GM21526 (cell line): ENCODE measurements around the gene HECW1.
"Not testable (repeated sequence)": the region's sequence is repeated elsewhere in the genome, so short reads cannot be mapped to it uniquely, and the experiment has no call there.

ENCODE experiments used
- ATAC-seq: cut with Tn5 transposase; IDR thresholded peaks from one replicate; pipeline ENCODE4 v1.9.1; 2021; ENCODE audit warnings: moderate library complexity; ENCODE audit not compliant: unreplicated experiment, low FRiP score

The HECW1 gene

GRCh38 chr7:43586251-43586900 is 473.9 kb downstream of the HECW1 start:
- no peak for ATAC-seq

GRCh38 chr7:43588477-43589132 is 476.2 kb downstream of the HECW1 start:
- no peak for ATAC-seq

GRCh38 chr7:43589133-43589478 is 476.7 kb downstream of the HECW1 start:
- no peak for ATAC-seq

- no peak for ATAC-seq
Observed at GRCh38 chr7:43589728-43590127, 477.3 kb downstream of the HECW1 start.

- ATAC-seq, result peak; percentile 74
Observed at GRCh38 chr7:43590862-43591557, 478.6 kb downstream of the HECW1 start.

- no peak for ATAC-seq
Observed at GRCh38 chr7:43591558-43592180, 479.2 kb downstream of the HECW1 start.

- no peak for ATAC-seq
Observed at GRCh38 chr7:43592326-43592725, 479.9 kb downstream of the HECW1 start.

GRCh38 chr7:43593010-43593409 is 480.6 kb downstream of the HECW1 start:
- no peak for ATAC-seq

- no peak for ATAC-seq
Observed at GRCh38 chr7:43594020-43594419, 481.6 kb downstream of the HECW1 start.

GRCh38 chr7:43596426-43596825 is 484.0 kb downstream of the HECW1 start:
- ATAC-seq, result not testable (repeated sequence)

GRCh38 chr7:43600056-43600455 is 487.6 kb downstream of the HECW1 start:
- no peak for ATAC-seq

GRCh38 chr7:43602256-43602655 is 489.8 kb downstream of the HECW1 start:
- no peak for ATAC-seq

- no peak for ATAC-seq
Observed at GRCh38 chr7:43604251-43604650, 491.8 kb downstream of the HECW1 start.

- ATAC-seq, result no peak
Observed at GRCh38 chr7:43609097-43609496, 496.6 kb downstream of the HECW1 start.

GRCh38 chr7:43612128-43612527 is 499.7 kb downstream of the HECW1 start:
- ATAC-seq, result no peak

GRCh38 chr7:43612599-43613589 is 500.4 kb downstream of the HECW1 start:
- ATAC-seq, result no peak
